HepG2 (cell line): ENCODE data around the gene MTG1. TPM values are rescaled to one million over a fixed set of nuclear protein-coding genes. Genes with fewer than 3 reads are reported as not detected.
A peak's percentile ranks its signal among the peaks of the same experiment; 100 is the strongest.

Experiments
- KAT7 ChIP-seq: IDR thresholded peaks from 2 replicates; pipeline ENCODE4 v1.6.1; 2018; ENCODE audit warnings: borderline replicate concordance, missing compliant biosample characterization
- KIAA2018 ChIP-seq: sonication (generic); formaldehyde crosslinking; IDR thresholded peaks from 2 replicates; pipeline ENCODE4 v1.5.0; 2020; ENCODE audit warnings: mild to moderate bottlenecking, missing genetic modification reagents, borderline replicate concordance
- KLF11 ChIP-seq: IDR thresholded peaks from 2 replicates; pipeline ENCODE4 v1.6.1; 2016; ENCODE audit warnings: missing compliant biosample characterization
- NFIB ChIP-seq: sonication (generic); formaldehyde crosslinking; IDR thresholded peaks from 2 replicates; pipeline ENCODE4 v1.9.0; 2021; ENCODE audit warnings: missing genetic modification reagents, mild to moderate bottlenecking, borderline replicate concordance
- NR0B2 ChIP-seq: sonication (generic); formaldehyde crosslinking; IDR thresholded peaks from 2 replicates; pipeline ENCODE4 v1.4.0; 2020; ENCODE audit warnings: mild to moderate bottlenecking, missing genetic modification reagents
- SATB2 ChIP-seq: sonication (generic); formaldehyde crosslinking; IDR thresholded peaks from 2 replicates; pipeline ENCODE4 v1.5.0; 2020; ENCODE audit warnings: missing genetic modification reagents
- SCMH1 ChIP-seq: sonication (generic); formaldehyde crosslinking; IDR thresholded peaks from 2 replicates; pipeline ENCODE4 v1.9.0; 2021; ENCODE audit warnings: missing genetic modification reagents, mild to moderate bottlenecking, borderline replicate concordance
- ZBTB20 ChIP-seq: sonication (generic); formaldehyde crosslinking; IDR thresholded peaks from 2 replicates; pipeline ENCODE4 v1.8.1; 2023; ENCODE audit warnings: missing genetic modification reagents, low read depth, mild to moderate bottlenecking, borderline replicate concordance
- ZBTB38 ChIP-seq: sonication (generic); formaldehyde crosslinking; IDR thresholded peaks from 2 replicates; pipeline ENCODE4 v1.5.1; 2020; ENCODE audit warnings: mild to moderate bottlenecking, missing genetic modification reagents
- ZNF251 ChIP-seq: sonication (generic); formaldehyde crosslinking; IDR thresholded peaks from 2 replicates; pipeline ENCODE4 v1.9.0; 2021; ENCODE audit warnings: mild to moderate bottlenecking, missing genetic modification reagents
- ZNF607 ChIP-seq: sonication (generic); formaldehyde crosslinking; IDR thresholded peaks from 2 replicates; pipeline ENCODE4 v1.5.1; 2020; ENCODE audit warnings: missing genetic modification reagents, mild to moderate bottlenecking, borderline replicate concordance
- ZNF749 ChIP-seq: sonication (generic); formaldehyde crosslinking; IDR thresholded peaks from 2 replicates; pipeline ENCODE4 v1.8.0; 2022; ENCODE audit warnings: mild to moderate bottlenecking, missing genetic modification reagents, moderate library complexity, borderline replicate concordance
- polyA plus RNA-seq, 8 experiments: library from polyadenylated mRNA; depleted of rRNA in 3 of 8; stranded (reverse) in 7 of 8; unstranded in 1 of 8; fragments of >200 nt; fragmentation: Illumina TruSeq in 4 of 8; extraction: Trizol in 4 of 8; gene quantifications; 2 replicates each; pipeline versions ENCODE4 v1.2.1 to v1.2.3, GENCODE V29; 2011 to 2016; ENCODE audit warnings: low read depth in 4 of 8, missing spikeins in 1 of 8, mixed read lengths in 1 of 8; ENCODE audit not compliant: insufficient read depth in 1 of 8
- total RNA-seq, 5 experiments: library from RNA; depleted of rRNA; stranded (reverse); fragments of >200 nt; fragmentation: Illumina TruSeq; extraction: Trizol; gene quantifications; 2 replicates each; pipeline ENCODE4 v1.2.3, GENCODE V29; 2016; ENCODE audit warnings: low read depth in 1 of 5
- TF ChIP-seq, protein P1 (sequence below): sonication (generic); formaldehyde crosslinking; conservative IDR thresholded peaks from 2 replicates; pipeline ENCODE4 v1.4.0; 2020; ENCODE audit warnings: missing genetic modification reagents
- TF ChIP-seq, protein P2 (sequence below): sonication (generic); formaldehyde crosslinking; IDR thresholded peaks from 2 replicates; pipeline ENCODE4 v1.4.0; 2020; ENCODE audit warnings: mild to moderate bottlenecking, missing genetic modification reagents
- TF ChIP-seq, protein P3 (sequence below): sonication (generic); formaldehyde crosslinking; IDR thresholded peaks from 2 replicates; pipeline ENCODE4 v1.9.0; 2021; ENCODE audit warnings: missing genetic modification reagents, borderline replicate concordance

Gene MTG1
- total and polyA plus RNA-seq, 2 of the 13 experiments (the other 11 are each of a cell fraction or from before 2014, with no cell fraction given), result 42.0 to 103 TPM

DNA sequence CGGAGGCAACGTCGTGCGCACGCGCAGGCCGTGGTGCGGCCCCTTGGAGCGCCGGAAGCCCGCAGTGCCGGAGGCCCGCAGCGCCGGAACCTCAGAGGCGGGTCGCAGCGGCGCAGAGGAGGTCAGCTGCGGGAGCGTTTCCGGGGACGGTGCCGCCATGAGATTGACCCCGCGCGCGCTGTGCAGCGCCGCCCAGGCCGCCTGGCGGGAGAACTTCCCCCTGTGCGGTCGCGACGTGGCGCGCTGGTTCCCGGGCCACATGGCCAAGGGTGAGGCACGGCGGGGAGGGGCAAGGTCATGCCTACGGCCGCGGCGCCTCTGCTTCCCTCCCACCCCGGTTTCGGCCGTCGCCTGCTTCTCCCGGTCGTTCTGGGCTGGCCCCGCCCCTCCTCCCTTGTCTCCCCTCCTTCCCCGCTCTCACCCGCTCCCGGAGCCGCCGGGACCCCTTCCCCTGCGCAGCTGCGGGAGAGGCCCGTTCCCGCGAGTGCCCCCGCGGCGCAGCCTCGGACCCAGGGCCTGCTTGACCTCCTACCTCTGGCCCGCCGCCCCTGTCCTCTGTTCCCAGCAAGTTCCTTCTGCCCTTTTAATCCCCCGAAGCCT, at the start of gene MTG1 (continued):
- TF ChIP-seq KIAA2018 (CRISPR knock-in tag), result peak; percentile 76; the same call in 1 of the 2 replicates
- TF ChIP-seq SCMH1 (CRISPR knock-in tag), result no peak
- TF ChIP-seq KAT7 (CRISPR knock-in tag), result peak; percentile 74; the same call in 1 of the 2 replicates
- TF ChIP-seq SATB2 (CRISPR knock-in tag), result no peak
- TF ChIP-seq ZBTB20 (CRISPR knock-in tag), result peak; percentile 72
- TF ChIP-seq, protein P1, sequence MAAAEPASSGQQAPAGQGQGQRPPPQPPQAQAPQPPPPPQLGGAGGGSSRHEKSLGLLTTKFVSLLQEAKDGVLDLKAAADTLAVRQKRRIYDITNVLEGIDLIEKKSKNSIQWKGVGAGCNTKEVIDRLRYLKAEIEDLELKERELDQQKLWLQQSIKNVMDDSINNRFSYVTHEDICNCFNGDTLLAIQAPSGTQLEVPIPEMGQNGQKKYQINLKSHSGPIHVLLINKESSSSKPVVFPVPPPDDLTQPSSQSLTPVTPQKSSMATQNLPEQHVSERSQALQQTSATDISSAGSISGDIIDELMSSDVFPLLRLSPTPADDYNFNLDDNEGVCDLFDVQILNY (CRISPR knock-in tag), result peak; percentile 83
- TF ChIP-seq NR0B2, result peak; percentile 81; the same call in 1 of the 2 replicates
- TF ChIP-seq ZNF749, result peak; percentile 95; the same call in 1 of the 2 replicates
- peak; percentile 84 for TF ChIP-seq ZNF607 (CRISPR knock-in tag)
- TF ChIP-seq ZNF251 (CRISPR knock-in tag), result peak; percentile 46; the same call in 1 of the 2 replicates
- no peak for TF ChIP-seq NFIB (CRISPR knock-in tag)
- TF ChIP-seq KLF11, result peak; percentile 37; the same call in 1 of the 2 replicates
- TF ChIP-seq, protein P2, sequence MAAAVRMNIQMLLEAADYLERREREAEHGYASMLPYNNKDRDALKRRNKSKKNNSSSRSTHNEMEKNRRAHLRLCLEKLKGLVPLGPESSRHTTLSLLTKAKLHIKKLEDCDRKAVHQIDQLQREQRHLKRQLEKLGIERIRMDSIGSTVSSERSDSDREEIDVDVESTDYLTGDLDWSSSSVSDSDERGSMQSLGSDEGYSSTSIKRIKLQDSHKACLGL (CRISPR knock-in tag), result peak; percentile 94
- TF ChIP-seq ZBTB38, result peak; percentile 94
- TF ChIP-seq, protein P3, sequence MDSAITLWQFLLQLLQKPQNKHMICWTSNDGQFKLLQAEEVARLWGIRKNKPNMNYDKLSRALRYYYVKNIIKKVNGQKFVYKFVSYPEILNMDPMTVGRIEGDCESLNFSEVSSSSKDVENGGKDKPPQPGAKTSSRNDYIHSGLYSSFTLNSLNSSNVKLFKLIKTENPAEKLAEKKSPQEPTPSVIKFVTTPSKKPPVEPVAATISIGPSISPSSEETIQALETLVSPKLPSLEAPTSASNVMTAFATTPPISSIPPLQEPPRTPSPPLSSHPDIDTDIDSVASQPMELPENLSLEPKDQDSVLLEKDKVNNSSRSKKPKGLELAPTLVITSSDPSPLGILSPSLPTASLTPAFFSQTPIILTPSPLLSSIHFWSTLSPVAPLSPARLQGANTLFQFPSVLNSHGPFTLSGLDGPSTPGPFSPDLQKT (CRISPR knock-in tag), result peak; percentile 43; the same call in 1 of the 2 replicates
